Body of pancreas (tissue), 4 donors: ENCODE data around the gene THG1L.

Experiments
- POLR2A ChIP-seq, 3 donors: fragments of 450-650 bp; IDR thresholded peaks; one replicate each; pipeline ENCODE4 v1.6.1; 2016; ENCODE audit warnings: antibody characterized with exemption in 3 of 3, mild to moderate bottlenecking in 2 of 3
- TF ChIP-seq, protein P1 (sequence below), 7 experiments: fragments of 450-650 bp in 4 of 7; fragments of 200-600 bp in 3 of 7; sonication (generic) in 3 of 7; IDR thresholded peaks; one replicate each; pipeline ENCODE4 v1.5.1; 2016 to 2019; ENCODE audit warnings: antibody characterized with exemption in 7 of 7

DNA sequence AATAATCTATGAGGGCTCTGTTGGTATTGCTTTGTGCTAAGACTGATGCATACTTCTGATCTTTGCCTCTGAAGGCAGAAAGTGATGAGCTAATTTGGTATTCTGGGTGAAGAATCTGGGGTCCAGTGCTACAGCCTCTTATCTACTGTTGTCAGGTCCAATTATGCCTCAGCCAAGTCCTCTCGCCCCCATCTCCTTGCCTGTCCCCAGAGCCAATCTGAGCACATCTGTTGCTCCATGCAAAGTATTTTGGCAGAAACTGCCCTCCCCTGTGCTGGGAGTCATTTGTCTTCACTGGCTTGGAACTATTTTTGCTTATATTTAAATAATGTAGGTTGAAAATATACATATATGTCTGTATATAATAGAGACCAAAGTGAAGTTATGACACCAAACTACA, 35.7 kb downstream of the THG1L start:
- TF ChIP-seq POLR2A (IDR thresholded peaks at IDR 0.05), result no peak
- TF ChIP-seq, protein P1, sequence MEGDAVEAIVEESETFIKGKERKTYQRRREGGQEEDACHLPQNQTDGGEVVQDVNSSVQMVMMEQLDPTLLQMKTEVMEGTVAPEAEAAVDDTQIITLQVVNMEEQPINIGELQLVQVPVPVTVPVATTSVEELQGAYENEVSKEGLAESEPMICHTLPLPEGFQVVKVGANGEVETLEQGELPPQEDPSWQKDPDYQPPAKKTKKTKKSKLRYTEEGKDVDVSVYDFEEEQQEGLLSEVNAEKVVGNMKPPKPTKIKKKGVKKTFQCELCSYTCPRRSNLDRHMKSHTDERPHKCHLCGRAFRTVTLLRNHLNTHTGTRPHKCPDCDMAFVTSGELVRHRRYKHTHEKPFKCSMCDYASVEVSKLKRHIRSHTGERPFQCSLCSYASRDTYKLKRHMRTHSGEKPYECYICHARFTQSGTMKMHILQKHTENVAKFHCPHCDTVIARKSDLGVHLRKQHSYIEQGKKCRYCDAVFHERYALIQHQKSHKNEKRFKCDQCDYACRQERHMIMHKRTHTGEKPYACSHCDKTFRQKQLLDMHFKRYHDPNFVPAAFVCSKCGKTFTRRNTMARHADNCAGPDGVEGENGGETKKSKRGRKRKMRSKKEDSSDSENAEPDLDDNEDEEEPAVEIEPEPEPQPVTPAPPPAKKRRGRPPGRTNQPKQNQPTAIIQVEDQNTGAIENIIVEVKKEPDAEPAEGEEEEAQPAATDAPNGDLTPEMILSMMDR (IDR thresholded peaks at IDR 0.05), result no peak
